ENCODE measurements around the gene RBM12. TPM values are rescaled to one million over a fixed set of nuclear protein-coding genes. Genes with fewer than 3 reads are reported as not detected.

The RBM12 gene
- total and polyA plus RNA-seq, 2 donors (not counting 1 experiment from before 2014, with no cell fraction given): 52.7 to 144 TPM

GRCh38 chr20:35638751-35639150 lies 25.9 kb downstream of the RBM12 start:
- POLR2A ChIA-PET: no interaction called here
- intact Hi-C loops (cut with micrococcal nuclease): no loop called here
- Histone ChIP-seq H4K20me1 (ENCODE audit: control insufficient read depth, insufficient read depth, low read length, poor library complexity, severe bottlenecking) (peaks cover 71% of the 10 kb centered on the region), H3K9ac (ENCODE audit: low read length) (no peak overlapping the region), H3K36me3 (replicated peaks in 1 of 2; ENCODE audit: control extremely low read depth in 1 of 2, control insufficient read depth in 1 of 2, extremely low read depth in 1 of 2, insufficient read depth in 2 of 2, low read length in 1 of 2) (no peaks in the 10 kb centered on the region), H3K4me2 (replicated peaks; ENCODE audit: low read depth, low read length, poor library complexity, severe bottlenecking) (no peak overlapping the region), H3K4me1 (ENCODE audit: control insufficient read depth in 2 of 2, insufficient read depth in 2 of 2, low read length in 2 of 2) (no peaks in the 10 kb centered on the region), H3K27me3 (replicated peaks in 1 of 4; ENCODE audit: control extremely low read depth in 1 of 4, control insufficient read depth in 3 of 4, insufficient read depth in 4 of 4, low read length in 3 of 4) (no peaks in the 10 kb centered on the region), H3K79me2 (ENCODE audit: control insufficient read depth, insufficient read depth, low read length) (peaks cover 94% of the 10 kb centered on the region), H2AFZ (ENCODE audit: insufficient read depth, low read depth, low read length, poor library complexity, severe bottlenecking) (no peak overlapping the region), H3K9me3 (ENCODE audit: control extremely low read depth in 1 of 3, control insufficient read depth in 2 of 3, insufficient read depth in 1 of 3, low read length in 2 of 3) (no peaks in the 10 kb centered on the region), H3K27ac (ENCODE audit: low read length in 2 of 2) (no peak overlapping the region), H3K4me3 (ENCODE audit: control extremely low read depth in 1 of 5, extremely low read depth in 1 of 5, insufficient read depth in 1 of 5, low read depth in 2 of 5, low read length in 4 of 5) (no peak overlapping the region)
- peaks cover 56% of the 10 kb centered on the region for H3K4me1 Mint-ChIP-seq
- H3K9me3 Mint-ChIP-seq (ENCODE audit: insufficient read depth): no peaks in the 10 kb centered on the region
- no CpG with 5 or more reads among the region's 2 CpGs for WGBS (ENCODE audit: insufficient coverage)
- DNase-seq: no peak
- H3K27me3 Mint-ChIP-seq: no peaks in the 10 kb centered on the region
- no peak for TF ChIP-seq EZH2 (IDR thresholded peaks at IDR 0.05; ENCODE audit: borderline replicate concordance, insufficient read depth, low read depth, low read length, poor library complexity, severe bottlenecking)
- no peak for TF ChIP-seq CTCF (IDR thresholded peaks at IDR 0.05)
- no peak overlapping the region for H3K27ac Mint-ChIP-seq
- no peak for ATAC-seq (ENCODE audit: low read depth)
- H3K4me3 Mint-ChIP-seq: no peak overlapping the region
- CTCF ChIA-PET: no interaction called here

GRCh38 chr20:35637276-35637675 lies 27.4 kb downstream of the RBM12 start:
- Histone ChIP-seq H3K79me2 (ENCODE audit: control insufficient read depth, insufficient read depth, low read length) (peaks cover 91% of the 10 kb centered on the region), H3K4me3 (ENCODE audit: control extremely low read depth in 1 of 5, extremely low read depth in 1 of 5, insufficient read depth in 1 of 5, low read depth in 2 of 5, low read length in 4 of 5) (no peak overlapping the region), H3K36me3 (replicated peaks in 1 of 2; ENCODE audit: control extremely low read depth in 1 of 2, control insufficient read depth in 1 of 2, extremely low read depth in 1 of 2, insufficient read depth in 2 of 2, low read length in 1 of 2) (peaks cover 0 to 5% of the 10 kb centered on the region in 2 experiments), H3K4me2 (replicated peaks; ENCODE audit: low read depth, low read length, poor library complexity, severe bottlenecking) (no peak overlapping the region), H3K27ac (ENCODE audit: low read length in 2 of 2) (no peak overlapping the region), H4K20me1 (ENCODE audit: control insufficient read depth, insufficient read depth, low read length, poor library complexity, severe bottlenecking) (peaks cover 70% of the 10 kb centered on the region), H3K27me3 (replicated peaks in 1 of 4; ENCODE audit: control extremely low read depth in 1 of 4, control insufficient read depth in 3 of 4, insufficient read depth in 4 of 4, low read length in 3 of 4) (no peaks in the 10 kb centered on the region), H3K4me1 (ENCODE audit: control insufficient read depth in 2 of 2, insufficient read depth in 2 of 2, low read length in 2 of 2) (no peaks in the 10 kb centered on the region), H2AFZ (ENCODE audit: insufficient read depth, low read depth, low read length, poor library complexity, severe bottlenecking) (no peak overlapping the region), H3K9ac (ENCODE audit: low read length) (no peak overlapping the region), H3K9me3 (ENCODE audit: control extremely low read depth in 1 of 3, control insufficient read depth in 2 of 3, insufficient read depth in 1 of 3, low read length in 2 of 3) (no peaks in the 10 kb centered on the region)
- H3K27me3 Mint-ChIP-seq: no peaks in the 10 kb centered on the region
- WGBS (ENCODE audit: insufficient coverage): 96% methylated on average over 6 of the region's 6 CpGs
- no peak for TF ChIP-seq EZH2 (IDR thresholded peaks at IDR 0.05; ENCODE audit: borderline replicate concordance, insufficient read depth, low read depth, low read length, poor library complexity, severe bottlenecking)
- TF ChIP-seq CTCF (IDR thresholded peaks at IDR 0.05): no peak
- intact Hi-C loops (cut with micrococcal nuclease): no loop called here
- ATAC-seq (ENCODE audit: low read depth): no peak
- no peak for DNase-seq
- POLR2A ChIA-PET: interaction anchor here (0.6 kb wide), 1 partner anchor 201 kb away, joined by 4 read pairs; no protein-coding TSS in a partner anchor
- H3K27ac Mint-ChIP-seq: no peak overlapping the region
- H3K4me1 Mint-ChIP-seq: peaks cover 48% of the 10 kb centered on the region
- CTCF ChIA-PET: interaction anchor here (1.2 kb wide), 1 partner anchor 174 kb away, joined by 3 read pairs; no protein-coding TSS in a partner anchor
- H3K4me3 Mint-ChIP-seq: no peak overlapping the region
- no peaks in the 10 kb centered on the region for H3K9me3 Mint-ChIP-seq (ENCODE audit: insufficient read depth)
